CD4-positive, alpha-beta memory T cell (primary cell): Measurements from ENCODE around the gene CHST15. TPM values are rescaled to one million over a fixed set of nuclear protein-coding genes. Genes with fewer than 3 reads are reported as not detected.
"Not testable (repeated sequence)": the region's sequence is repeated elsewhere in the genome, so short reads cannot be mapped to it uniquely, and the experiment has no call there.

Experiments
- CTCF ChIA-PET: fragments of 350-600 bp; sonication (Branson Sonifier 250); formaldehyde crosslinking; loops from one replicate; lab custom pipeline; 2021; ENCODE audit warnings: inconsistent platforms; ENCODE audit not compliant: partially characterized antibody; lab: Charles Lee
- POLR2A ChIA-PET: fragments of 350-600 bp; sonication (Branson Sonifier 250); formaldehyde crosslinking; loops from one replicate; lab custom pipeline; 2021; ENCODE audit not compliant: partially characterized antibody; lab: Charles Lee
- DNase-seq, 5 donors: peaks; one replicate each; pipeline versions ENCODE4 v3.0.0 to v3.0.0-alpha.2; 2020 to 2022; ENCODE audit warnings: mixed read lengths in 1 of 5
- H3K27ac ChIP-seq: one replicate; pipeline ENCODE4 v1.7.0; 2013; ENCODE audit warnings: low read depth, low read length
- H3K27me3 ChIP-seq: 2 replicates; pipeline ENCODE4 v1.7.0; 2013; ENCODE audit warnings: mild to moderate bottlenecking, low read length, moderate library complexity; ENCODE audit not compliant: insufficient read depth
- H3K36me3 ChIP-seq: 2 replicates; pipeline ENCODE4 v1.7.0; 2013; ENCODE audit warnings: mild to moderate bottlenecking, low read length, moderate library complexity; ENCODE audit not compliant: insufficient read depth
- H3K4me1 ChIP-seq: 2 replicates; pipeline ENCODE4 v1.7.0; 2013; ENCODE audit warnings: mild to moderate bottlenecking, low read length, moderate library complexity; ENCODE audit not compliant: insufficient read depth
- H3K4me3 ChIP-seq, 2 donors: one replicate each; pipeline ENCODE4 v1.7.0; 2013; ENCODE audit warnings: low read length in 2 of 2, mild to moderate bottlenecking in 1 of 2
- H3K9me3 ChIP-seq, 2 donors: one replicate each; pipeline ENCODE4 v1.7.0; 2013; ENCODE audit warnings: low read length in 2 of 2, control low read depth in 1 of 2; ENCODE audit not compliant: control insufficient read depth in 1 of 2
- H3K27ac Mint-ChIP-seq, 7 donors: one replicate each; pipeline ENCODE4 v1.8.0; 2020 to 2021; ENCODE audit warnings: mixed read lengths in 7 of 7, mild to moderate bottlenecking in 6 of 7, inconsistent platforms in 3 of 7, moderate library complexity in 3 of 7
- H3K27me3 Mint-ChIP-seq, 2 donors: one replicate each; pipeline ENCODE4 v1.8.0; 2020 to 2021; ENCODE audit warnings: mixed read lengths in 2 of 2
- H3K36me3 Mint-ChIP-seq, 2 donors: one replicate each; pipeline ENCODE4 v1.8.0; 2020 to 2021; ENCODE audit warnings: mixed read lengths in 2 of 2, inconsistent platforms in 1 of 2, mild to moderate bottlenecking in 1 of 2
- H3K4me1 Mint-ChIP-seq, 4 donors: one replicate each; pipeline ENCODE4 v1.8.0; 2020 to 2021; ENCODE audit warnings: mixed read lengths in 4 of 4, mild to moderate bottlenecking in 1 of 4
- H3K4me3 Mint-ChIP-seq, 8 donors: one replicate each; pipeline ENCODE4 v1.8.0; 2020 to 2021; ENCODE audit warnings: mixed read lengths in 8 of 8, mild to moderate bottlenecking in 7 of 8, moderate library complexity in 6 of 8, inconsistent platforms in 3 of 8
- H3K9me3 Mint-ChIP-seq, 8 donors: one replicate each; pipeline ENCODE4 v1.8.0; 2020 to 2021; ENCODE audit warnings: mixed read lengths in 8 of 8, mild to moderate bottlenecking in 5 of 8, inconsistent platforms in 3 of 8, moderate library complexity in 1 of 8
- intact Hi-C: fragments of 100-400 bp; cut with micrococcal nuclease; formaldehyde crosslinking; loops from one replicate; pipeline ENCODE4 v1.15.1; 2023
- polyA plus RNA-seq, 2 donors: library from polyadenylated mRNA; unstranded; fragments of 300-500 nt; fragmentation: Illumina TruSeq; gene quantifications; one replicate each; pipeline ENCODE4 v1.2.3, GENCODE V29; 2021
- total RNA-seq, 2 experiments: library from RNA; stranded (reverse); gene quantifications; one replicate each; pipeline ENCODE4 v1.2.3, GENCODE V29; 2021

CHST15 gene
- total and polyA plus RNA-seq, 4 experiments from 2014 or later: 0.13 to 1.2 (median 0.67) TPM; not detected in 1

GRCh38 chr10:124105594-124105993, 12.2 kb upstream of the CHST15 start:
- no peaks in the 10 kb centered on the region for H3K36me3 ChIP-seq
- H3K4me3 ChIP-seq: no peak overlapping the region
- ChIA-PET CTCF (no interaction called here), POLR2A (no interaction called here)
- no peak overlapping the region for H3K27ac ChIP-seq
- no peaks in the 10 kb centered on the region for H3K9me3 ChIP-seq
- Mint-ChIP-seq H3K4me3 (no peak overlapping the region), H3K9me3 (peaks cover 0 to 4% (median 0%) of the 10 kb centered on the region in 8 donors), H3K36me3 (no peaks in the 10 kb centered on the region), H3K27me3 (peaks cover 3 to 9% of the 10 kb centered on the region in 2 donors), H3K27ac (no peak overlapping the region), H3K4me1 (peaks cover 0 to 2% (median under 1%) of the 10 kb centered on the region in 4 donors)
- H3K4me1 ChIP-seq: no peaks in the 10 kb centered on the region
- no peaks in the 10 kb centered on the region for H3K27me3 ChIP-seq
- no peak for DNase-seq
- intact Hi-C loops: no loop called here

GRCh38 chr10:124105045-124105444, 11.6 kb upstream of the CHST15 start:
- ChIA-PET POLR2A (no interaction called here), CTCF (no interaction called here)
- no peak overlapping the region for H3K27ac Mint-ChIP-seq
- H3K27me3 Mint-ChIP-seq: peaks cover 3 to 6% of the 10 kb centered on the region in 2 donors
- H3K36me3 ChIP-seq: no peaks in the 10 kb centered on the region
- H3K27ac ChIP-seq: no peak overlapping the region
- DNase-seq: no peak
- H3K4me1 ChIP-seq: no peaks in the 10 kb centered on the region
- H3K4me3 Mint-ChIP-seq: no peak overlapping the region
- intact Hi-C loops: no loop called here
- H3K36me3 Mint-ChIP-seq: no peaks in the 10 kb centered on the region
- H3K4me3 ChIP-seq: no peak overlapping the region
- H3K4me1 Mint-ChIP-seq: peaks cover 0 to 2% (median under 1%) of the 10 kb centered on the region in 4 donors
- no peaks in the 10 kb centered on the region for H3K9me3 ChIP-seq
- H3K9me3 Mint-ChIP-seq: peaks cover 0 to 4% (median under 1%) of the 10 kb centered on the region in 8 donors
- no peaks in the 10 kb centered on the region for H3K27me3 ChIP-seq

DNA sequence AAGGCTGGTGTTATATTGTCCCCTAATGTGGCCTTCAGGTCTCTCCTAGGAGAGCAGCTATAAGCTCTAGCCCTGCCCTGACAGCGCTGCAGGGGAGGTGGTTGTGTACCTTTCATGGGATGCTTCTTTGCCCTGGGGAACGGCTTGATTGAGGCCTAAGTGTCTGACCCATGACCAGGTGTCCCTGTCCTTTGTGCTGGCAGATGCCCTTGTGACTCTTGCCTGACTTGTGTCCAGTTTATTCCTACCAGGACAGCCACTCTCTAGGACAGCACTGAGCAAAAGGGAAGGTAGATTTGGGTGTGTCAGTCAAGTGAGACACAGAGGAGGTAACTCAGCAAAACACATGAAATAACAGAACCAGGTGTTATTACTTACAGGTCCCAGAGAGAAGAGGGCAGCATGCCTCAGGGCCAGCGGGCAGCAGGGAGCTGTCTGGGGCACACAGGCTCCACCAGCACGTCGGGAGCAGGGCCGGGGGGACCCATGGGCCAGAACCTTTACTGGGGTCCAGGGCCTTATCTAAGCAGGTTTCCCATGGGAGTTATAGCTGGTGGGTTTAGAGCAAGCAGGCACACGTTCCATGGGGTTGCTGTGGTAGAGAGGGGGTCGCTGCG, 10.7 kb upstream of the CHST15 start:
- no peaks in the 10 kb centered on the region for H3K4me1 ChIP-seq
- Mint-ChIP-seq H3K4me3 (no peak overlapping the region), H3K27ac (no peak overlapping the region), H3K4me1 (peaks cover 0 to 2% (median under 1%) of the 10 kb centered on the region in 4 donors), H3K27me3 (peaks cover 3 to 9% of the 10 kb centered on the region in 2 donors), H3K9me3 (peaks cover 0 to 4% (median 1%) of the 10 kb centered on the region in 8 donors), H3K36me3 (no peaks in the 10 kb centered on the region)
- H3K27me3 ChIP-seq: no peaks in the 10 kb centered on the region
- no peaks in the 10 kb centered on the region for H3K9me3 ChIP-seq
- H3K27ac ChIP-seq: no peak overlapping the region
- POLR2A ChIA-PET: no interaction called here
- no peak for DNase-seq
- intact Hi-C loops: no loop called here
- CTCF ChIA-PET: no interaction called here
- no peaks in the 10 kb centered on the region for H3K36me3 ChIP-seq
- no peak overlapping the region for H3K4me3 ChIP-seq

DNA sequence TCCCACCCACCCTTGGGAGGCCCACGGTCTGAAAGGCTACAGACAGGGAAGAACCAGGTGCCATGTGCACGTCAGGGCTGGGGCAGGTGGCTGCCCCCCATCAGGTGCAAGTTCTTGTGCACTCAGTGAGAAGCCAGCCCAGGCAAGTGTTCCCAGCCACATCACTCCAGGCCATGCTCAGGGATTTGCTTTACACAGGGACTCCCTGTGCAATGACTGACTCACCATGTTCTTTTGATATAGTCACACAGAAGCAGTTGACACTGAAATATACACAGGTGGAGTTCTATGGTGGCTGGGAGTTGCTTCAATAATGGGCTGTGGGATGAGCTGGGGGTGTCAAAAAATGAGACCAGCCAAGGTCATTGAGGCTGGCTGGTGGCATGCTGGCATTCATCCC, 8.0 kb upstream of the CHST15 start:
- CTCF ChIA-PET: no interaction called here
- H3K4me1 ChIP-seq: no peaks in the 10 kb centered on the region
- DNase-seq: no peak

DNA sequence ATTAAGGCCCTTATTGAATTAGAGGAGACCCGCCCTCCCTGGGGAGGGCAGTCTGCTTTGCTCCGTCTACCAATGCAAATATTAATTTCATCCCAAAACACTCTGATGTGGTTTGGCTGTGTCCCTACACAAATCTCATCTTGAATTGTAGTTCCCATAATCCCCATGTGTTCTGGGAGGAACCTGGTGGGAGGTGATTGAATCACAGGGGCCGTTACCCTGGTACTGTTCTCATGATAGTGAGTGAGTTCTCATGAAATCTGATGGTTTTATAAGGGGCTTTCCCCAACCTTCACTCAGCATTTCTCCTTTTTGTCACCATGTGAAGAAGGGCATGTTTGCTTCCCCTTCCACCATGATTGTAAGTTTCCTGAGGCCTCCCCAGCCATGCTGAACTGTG, 7.3 kb upstream of the CHST15 start:
- CTCF ChIA-PET, H3K9me3 Mint-ChIP-seq, H3K4me3 ChIP-seq, H3K36me3 ChIP-seq, DNase-seq, H3K4me1 Mint-ChIP-seq, POLR2A ChIA-PET, H3K4me3 Mint-ChIP-seq, H3K4me1 ChIP-seq, H3K27ac ChIP-seq, H3K9me3 ChIP-seq, intact Hi-C loops, H3K36me3 Mint-ChIP-seq, H3K27me3 ChIP-seq, H3K27ac Mint-ChIP-seq: not testable (repeated sequence)
- peaks cover 8 to 23% of the 10 kb centered on the region in 2 donors for H3K27me3 Mint-ChIP-seq

More for the DNA sequence above, 8.0 kb upstream of the CHST15 start:
- no peaks in the 10 kb centered on the region for H3K36me3 ChIP-seq
- Mint-ChIP-seq H3K27me3 (peaks cover 3 to 19% of the 10 kb centered on the region in 2 donors), H3K9me3 (peaks cover 0 to 7% (median 2%) of the 10 kb centered on the region in 8 donors), H3K4me3 (no peak overlapping the region), H3K4me1 (no peaks in the 10 kb centered on the region), H3K36me3 (no peaks in the 10 kb centered on the region), H3K27ac (no peak overlapping the region)
- H3K9me3 ChIP-seq: no peaks in the 10 kb centered on the region
- intact Hi-C loops: no loop called here
- H3K27me3 ChIP-seq: no peaks in the 10 kb centered on the region
- no peak overlapping the region for H3K4me3 ChIP-seq
- H3K27ac ChIP-seq: no peak overlapping the region
- POLR2A ChIA-PET: no interaction called here

DNA sequence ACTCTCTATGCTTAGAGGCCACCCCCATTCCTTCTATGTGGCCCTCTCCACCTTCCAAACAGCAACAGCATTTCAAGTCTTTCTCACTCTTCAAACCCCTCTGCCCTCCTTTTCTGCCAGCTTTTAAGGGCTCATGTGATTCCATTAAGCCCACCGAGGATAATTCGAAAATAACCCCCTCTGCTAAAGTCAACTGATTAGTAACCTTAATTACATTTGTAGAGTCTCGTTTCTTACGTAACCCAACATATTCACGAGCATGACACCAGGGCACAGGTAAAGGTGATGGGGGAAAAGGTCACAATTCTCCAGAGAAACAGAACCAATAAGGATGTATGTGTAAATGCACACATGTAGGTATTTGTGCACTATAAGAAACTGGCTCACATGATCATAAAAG, 6.7 kb upstream of the CHST15 start:
- Histone ChIP-seq H3K9me3 (no peaks in the 10 kb centered on the region), H3K4me3 (no peak overlapping the region), H3K4me1 (no peaks in the 10 kb centered on the region), H3K36me3 (no peaks in the 10 kb centered on the region), H3K27me3 (no peaks in the 10 kb centered on the region), H3K27ac (no peak overlapping the region)
- Mint-ChIP-seq H3K27ac (no peak overlapping the region), H3K36me3 (no peaks in the 10 kb centered on the region), H3K27me3 (peaks cover 10 to 28% of the 10 kb centered on the region in 2 donors), H3K9me3 (peaks cover 0 to 9% (median 3%) of the 10 kb centered on the region in 8 donors), H3K4me1 (no peaks in the 10 kb centered on the region), H3K4me3 (no peak overlapping the region)
- ChIA-PET POLR2A (no interaction called here), CTCF (no interaction called here)
- DNase-seq: no peak
- intact Hi-C loops: no loop called here

GRCh38 chr10:124099604-124100003, 6.2 kb upstream of the CHST15 start:
- no peak for DNase-seq
- no peaks in the 10 kb centered on the region for H3K27me3 ChIP-seq
- no peak overlapping the region for H3K27ac Mint-ChIP-seq
- no peaks in the 10 kb centered on the region for H3K9me3 ChIP-seq
- no peak overlapping the region for H3K4me3 Mint-ChIP-seq
- peaks cover 0 to 2% (median under 1%) of the 10 kb centered on the region in 4 donors for H3K4me1 Mint-ChIP-seq
- intact Hi-C loops: no loop called here
- POLR2A ChIA-PET: no interaction called here
- no peaks in the 10 kb centered on the region for H3K36me3 Mint-ChIP-seq
- H3K36me3 ChIP-seq: no peaks in the 10 kb centered on the region
- peaks cover 13 to 34% of the 10 kb centered on the region in 2 donors for H3K27me3 Mint-ChIP-seq
- H3K9me3 Mint-ChIP-seq: peaks cover 0 to 9% (median 3%) of the 10 kb centered on the region in 8 donors
- H3K4me1 ChIP-seq: no peaks in the 10 kb centered on the region
- CTCF ChIA-PET: no interaction called here
- no peak overlapping the region for H3K4me3 ChIP-seq
- no peak overlapping the region for H3K27ac ChIP-seq
